SU-DHL-6 (cell line): ENCODE data around the gene RGS16.
A peak's percentile ranks its signal among the peaks of the same experiment; 100 is the strongest.

Source experiments
- H2AFZ ChIP-seq: fragments of 200-600 bp; sonication (generic); 2 replicates; pipeline ENCODE4 v1.6.1; 2014; ENCODE audit warnings: low read depth, mild to moderate bottlenecking, moderate library complexity, mixed read lengths, antibody characterized with exemption, low read length; ENCODE audit not compliant: severe bottlenecking
- H3F3A ChIP-seq: fragments of 200-600 bp; shearing (Covaris generic); 2 replicates; pipeline ENCODE4 v1.6.0; 2016; ENCODE audit warnings: antibody characterized with exemption, mild to moderate bottlenecking; ENCODE audit not compliant: insufficient read depth
- H3K27ac ChIP-seq: fragments of 200-600 bp; sonication (generic); 2 replicates; pipeline ENCODE4 v1.5.1; 2016; ENCODE audit warnings: low read depth, mild to moderate bottlenecking, low read length, moderate library complexity, mixed read lengths
- H3K27me3 ChIP-seq: fragments of 200-600 bp; sonication (generic), shearing (Covaris generic); 2 replicates; pipeline ENCODE4 v1.6.0; 2014; ENCODE audit warnings: mild to moderate bottlenecking, low read length
- H3K36me3 ChIP-seq: fragments of 200-600 bp; sonication (generic); 2 replicates; pipeline ENCODE4 v1.6.1; 2014; ENCODE audit warnings: mild to moderate bottlenecking, low read length, mixed read lengths
- H3K4me2 ChIP-seq: fragments of 300-600, 200-600 bp; shearing (Covaris generic), sonication (generic); 2 replicates; pipeline ENCODE4 v1.6.0; 2014; ENCODE audit warnings: low read length, low read depth, mild to moderate bottlenecking; ENCODE audit not compliant: poor library complexity, severe bottlenecking
- H3K4me3 ChIP-seq: fragments of 200-600 bp; sonication (generic); 2 replicates; pipeline ENCODE4 v1.5.1; 2014; ENCODE audit warnings: antibody characterized with exemption, low read length, mild to moderate bottlenecking, mixed read lengths; ENCODE audit not compliant: insufficient read depth, poor library complexity, severe bottlenecking
- H3K79me2 ChIP-seq: fragments of 200-600 bp; sonication (generic); 2 replicates; pipeline ENCODE4 v1.6.1; 2014; ENCODE audit warnings: mild to moderate bottlenecking, low read length, moderate library complexity; ENCODE audit not compliant: insufficient read depth
- H3K9ac ChIP-seq: fragments of 200-600 bp; sonication (generic); 2 replicates; pipeline ENCODE4 v1.7.0; 2014; ENCODE audit warnings: mild to moderate bottlenecking, low read length
- H3K9me2 ChIP-seq: fragments of 200-600 bp; sonication (generic); replicated peaks from 2 replicates; pipeline ENCODE4 v1.6.1; 2014; ENCODE audit warnings: low read length; ENCODE audit not compliant: insufficient read depth
- H3K9me3 ChIP-seq: fragments of 200-600 bp; sonication (generic); 2 replicates; pipeline ENCODE4 v1.6.1; 2014; ENCODE audit warnings: low read length, mixed read lengths; ENCODE audit not compliant: insufficient read depth
- H4K20me1 ChIP-seq: fragments of 200-600 bp; sonication (generic); 2 replicates; pipeline ENCODE4 v1.6.1; 2014; ENCODE audit warnings: low read depth, mild to moderate bottlenecking, antibody characterized with exemption, low read length, moderate library complexity, mixed read lengths
- EZH2phosphoT487 ChIP-seq: fragments of 200-600 bp; sonication (generic), shearing (Covaris generic); conservative IDR thresholded peaks from 2 replicates; pipeline ENCODE4 v1.6.1; 2018; ENCODE audit warnings: mild to moderate bottlenecking, antibody characterized with exemption, low read length, moderate library complexity, mixed read lengths
- TF ChIP-seq, protein P1 (sequence below): fragments of 200-600 bp; sonication (generic); IDR thresholded peaks from one replicate; pipeline ENCODE4 v1.5.1; 2017; ENCODE audit warnings: antibody characterized with exemption, mild to moderate bottlenecking, low read length, moderate library complexity; ENCODE audit not compliant: insufficient read depth, poor library complexity, severe bottlenecking

The RGS16 gene

DNA sequence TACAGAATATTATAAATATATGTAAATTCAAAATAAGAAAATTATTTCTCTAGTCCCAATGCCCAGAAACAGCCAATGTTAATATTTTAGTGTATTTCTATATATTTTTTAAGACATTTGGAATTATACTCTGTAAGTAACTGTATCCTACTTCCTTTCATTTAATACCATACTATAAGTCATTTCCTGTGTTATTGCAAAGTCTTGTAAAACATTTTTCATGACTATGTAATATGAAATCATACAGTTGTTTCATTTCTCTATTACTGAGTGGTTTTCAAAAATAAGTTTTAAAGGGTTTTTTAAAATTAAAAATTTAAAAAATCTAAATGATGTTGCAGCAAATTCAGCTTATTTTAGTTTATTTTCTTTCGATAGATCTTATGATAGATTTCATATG lies 17.1 kb downstream of the RGS16 start:
- H3K79me2 ChIP-seq, result no peaks in the 10 kb centered on the region
- no peak overlapping the region for H3K4me3 ChIP-seq
- no peak overlapping the region for H2AFZ ChIP-seq
- TF ChIP-seq, protein P1, sequence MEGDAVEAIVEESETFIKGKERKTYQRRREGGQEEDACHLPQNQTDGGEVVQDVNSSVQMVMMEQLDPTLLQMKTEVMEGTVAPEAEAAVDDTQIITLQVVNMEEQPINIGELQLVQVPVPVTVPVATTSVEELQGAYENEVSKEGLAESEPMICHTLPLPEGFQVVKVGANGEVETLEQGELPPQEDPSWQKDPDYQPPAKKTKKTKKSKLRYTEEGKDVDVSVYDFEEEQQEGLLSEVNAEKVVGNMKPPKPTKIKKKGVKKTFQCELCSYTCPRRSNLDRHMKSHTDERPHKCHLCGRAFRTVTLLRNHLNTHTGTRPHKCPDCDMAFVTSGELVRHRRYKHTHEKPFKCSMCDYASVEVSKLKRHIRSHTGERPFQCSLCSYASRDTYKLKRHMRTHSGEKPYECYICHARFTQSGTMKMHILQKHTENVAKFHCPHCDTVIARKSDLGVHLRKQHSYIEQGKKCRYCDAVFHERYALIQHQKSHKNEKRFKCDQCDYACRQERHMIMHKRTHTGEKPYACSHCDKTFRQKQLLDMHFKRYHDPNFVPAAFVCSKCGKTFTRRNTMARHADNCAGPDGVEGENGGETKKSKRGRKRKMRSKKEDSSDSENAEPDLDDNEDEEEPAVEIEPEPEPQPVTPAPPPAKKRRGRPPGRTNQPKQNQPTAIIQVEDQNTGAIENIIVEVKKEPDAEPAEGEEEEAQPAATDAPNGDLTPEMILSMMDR, result no peak
- no peak overlapping the region for H3K4me2 ChIP-seq
- no peaks in the 10 kb centered on the region for H3K9me3 ChIP-seq
- H3K36me3 ChIP-seq, result no peaks in the 10 kb centered on the region
- H3K9me2 ChIP-seq, result no peaks in the 10 kb centered on the region
- H3K27me3 ChIP-seq, result no peaks in the 10 kb centered on the region
- no peak overlapping the region for H3K9ac ChIP-seq
- no peaks in the 10 kb centered on the region for H3F3A ChIP-seq
- no peaks in the 10 kb centered on the region for H4K20me1 ChIP-seq
- no peak overlapping the region for H3K27ac ChIP-seq

DNA sequence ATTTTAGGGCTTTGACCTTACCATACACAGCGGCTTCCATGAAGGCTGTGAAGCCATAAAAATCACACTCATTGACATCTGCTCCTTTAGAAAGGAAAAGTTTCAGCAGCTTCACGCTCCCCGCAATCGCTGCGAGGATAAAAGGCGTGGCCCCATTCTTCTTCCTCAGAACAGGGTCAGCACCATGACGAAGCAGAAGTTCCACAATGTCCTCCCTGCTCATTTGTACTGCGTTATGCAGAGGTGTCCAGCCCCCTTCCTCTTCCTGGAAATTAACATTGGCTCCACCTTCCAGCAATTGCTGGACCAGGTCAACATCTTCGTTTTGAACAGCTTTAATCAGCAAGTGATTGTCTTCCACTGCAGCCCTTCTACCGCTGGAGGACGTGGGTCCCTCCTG lies 17.8 kb downstream of the RGS16 start:
- no peak for TF ChIP-seq EZH2phosphoT487
- TF ChIP-seq, protein P1, result no peak
- no peaks in the 10 kb centered on the region for H4K20me1 ChIP-seq
- H3K27me3 ChIP-seq, result no peaks in the 10 kb centered on the region
- H3K27ac ChIP-seq, result no peak overlapping the region
- no peaks in the 10 kb centered on the region for H3F3A ChIP-seq
- no peaks in the 10 kb centered on the region for H3K36me3 ChIP-seq
- no peaks in the 10 kb centered on the region for H3K79me2 ChIP-seq
- H2AFZ ChIP-seq, result no peak overlapping the region
- no peak overlapping the region for H3K9ac ChIP-seq
- no peak overlapping the region for H3K4me2 ChIP-seq
- H3K9me2 ChIP-seq, result no peaks in the 10 kb centered on the region
- no peaks in the 10 kb centered on the region for H3K9me3 ChIP-seq
- H3K4me3 ChIP-seq, result no peak overlapping the region

DNA sequence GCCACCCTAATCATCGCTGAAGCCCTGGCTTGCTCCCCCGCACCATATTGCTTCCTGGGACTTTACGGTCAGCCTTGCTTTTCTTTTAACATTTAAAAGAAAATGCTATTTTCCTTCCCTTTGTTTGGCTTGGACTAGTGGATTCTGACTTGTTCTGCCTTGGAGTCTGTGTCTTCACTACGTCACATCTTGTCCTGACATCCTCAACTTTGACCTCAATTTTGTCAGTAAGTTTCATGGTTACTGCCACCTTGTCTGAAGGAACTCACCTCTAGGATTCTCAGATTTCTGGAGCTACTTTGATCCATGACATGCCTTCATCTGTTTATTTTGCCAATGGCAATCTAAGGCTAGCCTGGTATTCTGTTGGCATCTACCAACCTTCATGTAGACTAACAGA lies 19.4 kb downstream of the RGS16 start:
- H2AFZ ChIP-seq, result no peak overlapping the region
- H3K27me3 ChIP-seq, result no peaks in the 10 kb centered on the region
- H3K36me3 ChIP-seq, result peaks cover under 1% of the 10 kb centered on the region; the same call in 1 of the 2 replicates
- peak overlapping the region; percentile 31 for H3K4me2 ChIP-seq
- no peak overlapping the region for H3K4me3 ChIP-seq
- H4K20me1 ChIP-seq, result no peaks in the 10 kb centered on the region
- H3K9me3 ChIP-seq, result no peaks in the 10 kb centered on the region
- H3K27ac ChIP-seq, result no peak overlapping the region
- H3K79me2 ChIP-seq, result no peaks in the 10 kb centered on the region
- no peak overlapping the region for H3K9ac ChIP-seq
- TF ChIP-seq EZH2phosphoT487, result no peak
- TF ChIP-seq, protein P1, result no peak
- no peaks in the 10 kb centered on the region for H3K9me2 ChIP-seq
- no peaks in the 10 kb centered on the region for H3F3A ChIP-seq
